H9 (cell line): ENCODE measurements around the gene C20orf144. TPM values are rescaled to one million over a fixed set of nuclear protein-coding genes. Genes with fewer than 3 reads are reported as not detected.

Experiments used
- DNase-seq: peaks from one replicate; pipeline ENCODE4 v3.0.0-alpha.2; 2017
- H2AFZ ChIP-seq: one replicate; pipeline ENCODE4 v1.6.1; 2013; ENCODE audit warnings: mild to moderate bottlenecking, low read length, control low read depth, moderate library complexity
- H2AK5ac ChIP-seq: 2 replicates; pipeline ENCODE4 v1.6.1; 2013; ENCODE audit warnings: low read length, control low read depth, mixed read lengths; ENCODE audit not compliant: insufficient read length
- H2BK120ac ChIP-seq: one replicate; pipeline ENCODE4 v1.6.1; 2013; ENCODE audit warnings: low read depth, mild to moderate bottlenecking, low read length, control low read depth, inconsistent platforms; ENCODE audit not compliant: poor library complexity, severe bottlenecking
- H2BK12ac ChIP-seq: 2 replicates; pipeline ENCODE4 v1.6.1; 2013; ENCODE audit warnings: low read length, control low read depth, mixed read lengths, low read depth; ENCODE audit not compliant: insufficient read length
- H2BK15ac ChIP-seq: 2 replicates; pipeline ENCODE4 v1.6.1; 2013; ENCODE audit warnings: low read depth, low read length, control low read depth
- H2BK20ac ChIP-seq: one replicate; pipeline ENCODE4 v1.6.1; 2013; ENCODE audit warnings: low read depth, mild to moderate bottlenecking, low read length, control low read depth, inconsistent platforms; ENCODE audit not compliant: poor library complexity, severe bottlenecking
- H2BK5ac ChIP-seq: 2 replicates; pipeline ENCODE4 v1.6.1; 2013; ENCODE audit warnings: low read length, control low read depth, mixed read lengths; ENCODE audit not compliant: insufficient read length
- H3K14ac ChIP-seq: 2 replicates; pipeline ENCODE4 v1.6.1; 2013; ENCODE audit warnings: low read length, control low read depth; ENCODE audit not compliant: insufficient read depth
- H3K18ac ChIP-seq: 2 replicates; pipeline ENCODE4 v1.6.1; 2013; ENCODE audit warnings: low read depth, mild to moderate bottlenecking, mixed read lengths, low read length, control low read depth; ENCODE audit not compliant: insufficient read length
- H3K23ac ChIP-seq: 2 replicates; pipeline ENCODE4 v1.6.1; 2013; ENCODE audit warnings: low read length, control low read depth, mixed read lengths, low read depth; ENCODE audit not compliant: insufficient read length
- H3K23me2 ChIP-seq: 2 replicates; pipeline ENCODE4 v1.6.1; 2013; ENCODE audit warnings: low read depth, mild to moderate bottlenecking, mixed read lengths, low read length, control low read depth; ENCODE audit not compliant: insufficient read length, poor library complexity, severe bottlenecking
- H3K27ac ChIP-seq: 2 replicates; pipeline ENCODE4 v1.5.1; 2013; ENCODE audit warnings: low read length, control low read depth, mixed read lengths, low read depth; ENCODE audit not compliant: insufficient read length
- H3K27me3 ChIP-seq: 2 replicates; pipeline ENCODE4 v1.6.1; 2013; ENCODE audit warnings: low read length, control low read depth, inconsistent platforms; ENCODE audit not compliant: insufficient read depth
- H3K4ac ChIP-seq: 2 replicates; pipeline ENCODE4 v1.6.1; 2013; ENCODE audit warnings: low read depth, mild to moderate bottlenecking, control low read depth, inconsistent platforms, low read length, moderate library complexity
- H3K4me1 ChIP-seq: 2 replicates; pipeline ENCODE4 v1.6.1; 2013; ENCODE audit warnings: low read length, control low read depth, inconsistent platforms; ENCODE audit not compliant: insufficient read depth
- H3K4me2 ChIP-seq: 2 replicates; pipeline ENCODE4 v1.6.1; 2013; ENCODE audit warnings: low read length, control low read depth, mixed read lengths; ENCODE audit not compliant: insufficient read length, insufficient read depth
- H3K56ac ChIP-seq: 2 replicates; pipeline ENCODE4 v1.6.1; 2013; ENCODE audit warnings: low read depth, mild to moderate bottlenecking, mixed read lengths, low read length, control low read depth; ENCODE audit not compliant: insufficient read length
- H3K79me1 ChIP-seq: 2 replicates; pipeline ENCODE4 v1.6.1; 2013; ENCODE audit warnings: low read depth, mild to moderate bottlenecking, moderate library complexity, low read length, control low read depth, inconsistent platforms; ENCODE audit not compliant: insufficient read depth, poor library complexity, severe bottlenecking
- H3K79me2 ChIP-seq: 2 replicates; pipeline ENCODE4 v1.6.1; 2013; ENCODE audit warnings: low read length, control low read depth, inconsistent platforms; ENCODE audit not compliant: insufficient read depth
- H3K9ac ChIP-seq: 2 replicates; pipeline ENCODE4 v1.6.1; 2013; ENCODE audit warnings: low read length, control low read depth, mixed read lengths; ENCODE audit not compliant: insufficient read length; ENCODE audit errors: extremely low read depth
- H3K9me3 ChIP-seq: one replicate; pipeline ENCODE4 v1.6.1; 2013; ENCODE audit warnings: low read depth, low read length, inconsistent platforms; ENCODE audit not compliant: control insufficient read depth
- H3T11ph ChIP-seq: one replicate; pipeline ENCODE4 v1.6.1; 2013; ENCODE audit warnings: mild to moderate bottlenecking, low read length, control low read depth, inconsistent platforms
- H4K20me1 ChIP-seq: one replicate; pipeline ENCODE4 v1.6.1; 2013; ENCODE audit not compliant: control insufficient read depth, insufficient read length, insufficient read depth
- H4K5ac ChIP-seq: 2 replicates; pipeline ENCODE4 v1.6.1; 2013; ENCODE audit warnings: low read depth, mild to moderate bottlenecking, mixed read lengths, low read length, control low read depth; ENCODE audit not compliant: insufficient read length
- H4K8ac ChIP-seq: replicated peaks from 2 replicates; pipeline ENCODE4 v1.6.1; 2013; ENCODE audit warnings: low read length, control low read depth, mixed read lengths, low read depth; ENCODE audit not compliant: insufficient read length
- H4K91ac ChIP-seq: 2 replicates; pipeline ENCODE4 v1.6.1; 2013; ENCODE audit warnings: low read depth, mild to moderate bottlenecking, moderate library complexity, mixed read lengths, low read length, control low read depth; ENCODE audit not compliant: insufficient read length
- H3K27ac Mint-ChIP-seq, 3 experiments: 2 replicates in 2 of 3; 3 replicates in 1 of 3; pipeline ENCODE4 v1.8.0; 2020 to 2021; ENCODE audit warnings: mixed read lengths in 3 of 3, mild to moderate bottlenecking in 1 of 3, moderate library complexity in 1 of 3
- H3K27me3 Mint-ChIP-seq: 2 replicates; pipeline ENCODE4 v1.8.0; 2021; ENCODE audit warnings: low read depth, mild to moderate bottlenecking, moderate library complexity, mixed read lengths
- H3K36me3 Mint-ChIP-seq, 3 experiments: 2 replicates in 2 of 3; 3 replicates in 1 of 3; pipeline ENCODE4 v1.8.0; 2020 to 2021; ENCODE audit warnings: low read depth in 3 of 3, mixed read lengths in 3 of 3; ENCODE audit not compliant: insufficient read depth in 1 of 3
- H3K4me1 Mint-ChIP-seq, 2 experiments: 2 replicates each; pipeline ENCODE4 v1.8.0; 2020; ENCODE audit warnings: mixed read lengths in 2 of 2
- H3K4me3 Mint-ChIP-seq, 2 experiments: 2 replicates in 1 of 2; 3 replicates in 1 of 2; pipeline ENCODE4 v1.8.0; 2020 to 2021; ENCODE audit warnings: mild to moderate bottlenecking in 2 of 2, mixed read lengths in 2 of 2, moderate library complexity in 1 of 2
- H3K9me3 Mint-ChIP-seq, 2 experiments: 2 replicates in 1 of 2; 3 replicates in 1 of 2; pipeline ENCODE4 v1.8.0; 2020; ENCODE audit warnings: mild to moderate bottlenecking in 2 of 2, mixed read lengths in 2 of 2, moderate library complexity in 1 of 2
- CTCF ChIP-seq: fragments of 200-600 bp; sonication (generic); conservative IDR thresholded peaks from 3 replicates; pipeline ENCODE4 v1.8.0; 2021; ENCODE audit warnings: antibody characterized with exemption, mild to moderate bottlenecking
- WGBS: extraction: QIAGEN DNeasy Blood & Tissue Kit; methylation state at CpG from one replicate; pipeline ENCODE4 v1.1.7; 2013; ENCODE audit warnings: missing lambda C conversion rate, low lambda C conversion rate, mixed read lengths; ENCODE audit not compliant: insufficient read length; ENCODE audit errors: extremely low coverage; 5-methylcytosine and 5-hydroxymethylcytosine counted together
- total RNA-seq: library from RNA; stranded (reverse); gene quantifications from 2 replicates; pipeline ENCODE4 v1.2.1, GENCODE V29; 2021

C20orf144 gene
- total RNA-seq, 1 experiment from 2014 or later: 0.26 TPM

- H3K18ac ChIP-seq: no peak overlapping the region
- H3K4me1 ChIP-seq: no peaks in the 10 kb centered on the region
- no peak overlapping the region for H2BK20ac ChIP-seq
- H4K5ac ChIP-seq: no peak overlapping the region
- no peaks in the 10 kb centered on the region for H3K27me3 ChIP-seq
- no peak overlapping the region for H3K4me2 ChIP-seq
- H3K56ac ChIP-seq: no peak overlapping the region
- H3K23ac ChIP-seq: no peak overlapping the region
- no peak overlapping the region for H2BK5ac ChIP-seq
- H3K9me3 ChIP-seq: no peaks in the 10 kb centered on the region
- H3K27me3 Mint-ChIP-seq: no peaks in the 10 kb centered on the region; the same call in 1 of the 2 replicates
- H2BK12ac ChIP-seq: no peak overlapping the region
- H3K9me3 Mint-ChIP-seq: no peaks in the 10 kb centered on the region
- no peak overlapping the region for H3K9ac ChIP-seq
- no peak overlapping the region for H3K27ac ChIP-seq
- H2AK5ac ChIP-seq: no peak overlapping the region
- no peak overlapping the region for H3T11ph ChIP-seq
- no CpG with 5 or more reads among the region's 19 CpGs for WGBS
- no peaks in the 10 kb centered on the region for H3K79me2 ChIP-seq
- no peak overlapping the region for H3K14ac ChIP-seq
- H3K23me2 ChIP-seq: no peaks in the 10 kb centered on the region
- H3K4me1 Mint-ChIP-seq: peaks cover 23 to 26% of the 10 kb centered on the region in 2 experiments
- no peak overlapping the region for H2BK120ac ChIP-seq
- peaks cover 13 to 21% (median 20%) of the 10 kb centered on the region in 3 experiments; a peak in 6 of 7 replicates for H3K36me3 Mint-ChIP-seq
- DNase-seq: no peak
- peak overlapping the region in 1 of 3 experiments; percentile 44; a peak in 1 of 7 replicates for H3K27ac Mint-ChIP-seq
- H3K79me1 ChIP-seq: no peaks in the 10 kb centered on the region
- H3K4me3 Mint-ChIP-seq: no peak overlapping the region
- H4K8ac ChIP-seq: no peak overlapping the region
- H2AFZ ChIP-seq: no peak overlapping the region
- H2BK15ac ChIP-seq: no peak overlapping the region
- TF ChIP-seq CTCF: no peak
- H3K4ac ChIP-seq: no peak overlapping the region
- H4K91ac ChIP-seq: no peak overlapping the region
- H4K20me1 ChIP-seq: no peaks in the 10 kb centered on the region
These were observed 12.9 kb upstream of the C20orf144 start for GRCh38 chr20:33649201-33649681.
